ENCODE data around the gene SDK1. TPM values are rescaled to one million over a fixed set of nuclear protein-coding genes. Genes with fewer than 3 reads are reported as not detected.

Gene SDK1
- total and polyA plus RNA-seq, 2 experiments from 2014 or later, result 4.1 to 16.5 TPM

GRCh38 chr7:3309956-3310355 is 8.9 kb downstream of the SDK1 start:
- no peaks in the 10 kb centered on the region for H3K4me1 ChIP-seq (ENCODE audit: low read depth)
- H3K36me3 ChIP-seq, result no peaks in the 10 kb centered on the region
- no peak for TF ChIP-seq CTCF (IDR thresholded peaks at IDR 0.05; ENCODE audit: low read depth, low read length)
- no peak overlapping the region for H3K4me3 ChIP-seq
- no peaks in the 10 kb centered on the region for H3K9me3 ChIP-seq (ENCODE audit: low read depth)
- no peak overlapping the region for H3K27ac ChIP-seq
- no peaks in the 10 kb centered on the region for H3K27me3 ChIP-seq
- no peak for DNase-seq (ENCODE audit: low read depth in 1 of 2, low spot score in 1 of 2)

- Histone ChIP-seq H3K4me3 (no peak overlapping the region), H3K27ac (no peak overlapping the region), H3K9me3 (ENCODE audit: low read depth) (no peaks in the 10 kb centered on the region), H3K36me3 (no peaks in the 10 kb centered on the region), H3K4me1 (ENCODE audit: low read depth) (no peaks in the 10 kb centered on the region), H3K27me3 (no peaks in the 10 kb centered on the region)
- DNase-seq (ENCODE audit: low read depth in 1 of 2, low spot score in 1 of 2), result no peak
- TF ChIP-seq CTCF (IDR thresholded peaks at IDR 0.05; ENCODE audit: low read depth, low read length), result no peak
These were observed 9.8 kb downstream of the SDK1 start for GRCh38 chr7:3310884-3311283.

GRCh38 chr7:3312583-3312982 is 11.5 kb downstream of the SDK1 start:
- DNase-seq (ENCODE audit: low read depth in 1 of 2, low spot score in 1 of 2), result no peak
- H3K4me1 ChIP-seq (ENCODE audit: low read depth), result no peaks in the 10 kb centered on the region
- H3K36me3 ChIP-seq, result no peaks in the 10 kb centered on the region
- no peaks in the 10 kb centered on the region for H3K9me3 ChIP-seq (ENCODE audit: low read depth)
- H3K4me3 ChIP-seq, result no peak overlapping the region
- H3K27me3 ChIP-seq, result no peaks in the 10 kb centered on the region
- no peak overlapping the region for H3K27ac ChIP-seq
- no peak for TF ChIP-seq CTCF (IDR thresholded peaks at IDR 0.05; ENCODE audit: low read depth, low read length)

- TF ChIP-seq CTCF (IDR thresholded peaks at IDR 0.05; ENCODE audit: low read depth, low read length), result no peak
- Histone ChIP-seq H3K27ac (no peak overlapping the region), H3K4me3 (no peak overlapping the region), H3K4me1 (ENCODE audit: low read depth) (no peaks in the 10 kb centered on the region), H3K27me3 (no peaks in the 10 kb centered on the region), H3K36me3 (no peaks in the 10 kb centered on the region), H3K9me3 (ENCODE audit: low read depth) (no peaks in the 10 kb centered on the region)
- DNase-seq (ENCODE audit: low read depth in 1 of 2, low spot score in 1 of 2), result no peak
These were observed 17.8 kb downstream of the SDK1 start for GRCh38 chr7:3318874-3319273.

- Histone ChIP-seq H3K4me1 (ENCODE audit: low read depth) (no peaks in the 10 kb centered on the region), H3K36me3 (no peaks in the 10 kb centered on the region), H3K9me3 (ENCODE audit: low read depth) (no peaks in the 10 kb centered on the region), H3K4me3 (no peak overlapping the region), H3K27me3 (no peaks in the 10 kb centered on the region), H3K27ac (no peak overlapping the region)
- no peak for TF ChIP-seq CTCF (IDR thresholded peaks at IDR 0.05; ENCODE audit: low read depth, low read length)
- DNase-seq (ENCODE audit: low read depth in 1 of 2, low spot score in 1 of 2), result no peak
These were observed 20.2 kb downstream of the SDK1 start for GRCh38 chr7:3321206-3321605.

GRCh38 chr7:3321745-3322144 is 20.7 kb downstream of the SDK1 start:
- no peak for TF ChIP-seq CTCF (IDR thresholded peaks at IDR 0.05; ENCODE audit: low read depth, low read length)
- DNase-seq (ENCODE audit: low read depth in 1 of 2, low spot score in 1 of 2), result no peak
- Histone ChIP-seq H3K9me3 (ENCODE audit: low read depth) (no peaks in the 10 kb centered on the region), H3K4me1 (ENCODE audit: low read depth) (no peaks in the 10 kb centered on the region), H3K27ac (no peak overlapping the region), H3K36me3 (no peaks in the 10 kb centered on the region), H3K4me3 (no peak overlapping the region), H3K27me3 (no peaks in the 10 kb centered on the region)
